HEK293T (cell line): ENCODE data around the gene WFS1.

Experiments used
- BHLHE40 ChIP-seq: fragments of 450-650 bp; IDR thresholded peaks from 2 replicates; pipeline ENCODE4 v1.6.1; 2016; ENCODE audit warnings: mild to moderate bottlenecking, moderate library complexity, borderline replicate concordance
- CTBP1 ChIP-seq: fragments of 450-650 bp; IDR thresholded peaks from 2 replicates; pipeline ENCODE4 v1.6.1; 2016; ENCODE audit warnings: borderline replicate concordance
- FOXA1 ChIP-seq: fragments of 450-650 bp; IDR thresholded peaks from 2 replicates; pipeline ENCODE4 v1.6.1; 2016; ENCODE audit warnings: mild to moderate bottlenecking
- FOXK2 ChIP-seq: fragments of 450-650 bp; IDR thresholded peaks from 2 replicates; pipeline ENCODE4 v1.6.1; 2016; ENCODE audit warnings: mild to moderate bottlenecking
- FOXM1 ChIP-seq: fragments of 450-650 bp; IDR thresholded peaks from 2 replicates; pipeline ENCODE4 v1.6.1; 2017; ENCODE audit warnings: mild to moderate bottlenecking, borderline replicate concordance
- HDGF ChIP-seq: fragments of 450-650 bp; IDR thresholded peaks from 2 replicates; pipeline ENCODE4 v1.6.1; 2017; ENCODE audit warnings: antibody characterized with exemption, borderline replicate concordance
- LEF1 ChIP-seq: fragments of 450-650 bp; IDR thresholded peaks from 2 replicates; pipeline ENCODE4 v1.6.1; 2017; ENCODE audit warnings: mild to moderate bottlenecking, borderline replicate concordance
- SP1 ChIP-seq: fragments of 450-650 bp; IDR thresholded peaks from 2 replicates; pipeline ENCODE4 v1.6.1; 2017
- TARDBP ChIP-seq: fragments of 450-650 bp; IDR thresholded peaks from 2 replicates; pipeline ENCODE4 v1.6.1; 2016

DNA sequence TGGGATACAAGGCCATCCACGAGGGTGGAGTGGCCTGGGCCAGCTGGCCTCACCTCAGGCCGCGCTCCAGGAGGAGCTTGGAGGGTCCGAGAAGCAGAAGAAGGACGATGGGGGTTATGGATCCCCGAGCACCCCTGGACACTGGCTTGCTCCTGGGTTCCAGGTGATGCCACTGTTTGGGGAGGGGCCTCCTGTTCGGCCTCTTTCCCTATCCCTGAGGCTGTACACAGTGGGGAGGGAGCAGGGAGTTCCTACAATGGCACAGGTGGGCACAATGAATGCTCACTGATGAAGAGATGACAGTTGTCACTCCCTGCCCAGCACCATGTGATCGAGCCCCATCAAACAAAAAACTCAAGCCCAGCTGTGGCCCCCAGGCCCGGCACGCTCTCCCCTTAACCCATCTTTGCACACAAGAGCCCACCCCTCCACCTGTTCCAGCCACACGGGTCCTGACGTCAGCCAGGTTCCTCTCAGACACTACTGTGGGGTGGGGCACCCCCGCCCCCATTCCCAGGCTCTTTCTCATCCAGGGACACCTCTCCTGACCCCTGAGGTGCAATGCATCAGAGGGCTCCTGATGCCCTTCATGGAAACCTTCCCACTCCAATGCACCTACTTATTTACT lies 70.3 kb downstream of the WFS1 start:
- TF ChIP-seq FOXA1: no peak
- TF ChIP-seq SP1: no peak
- no peak for TF ChIP-seq FOXK2
- no peak for TF ChIP-seq TARDBP
- TF ChIP-seq HDGF: no peak
- no peak for TF ChIP-seq FOXM1
- TF ChIP-seq LEF1: no peak
- TF ChIP-seq BHLHE40: no peak
- no peak for TF ChIP-seq CTBP1
